Measurements from ENCODE around the gene ZNF26. TPM values are rescaled to one million over a fixed set of nuclear protein-coding genes. Genes with fewer than 3 reads are reported as not detected.
"Not testable (repeated sequence)": the region's sequence is repeated elsewhere in the genome, so short reads cannot be mapped to it uniquely, and the experiment has no call there.

The ZNF26 gene
- total RNA-seq, 1 experiment from 2014 or later: 22.1 TPM

DNA sequence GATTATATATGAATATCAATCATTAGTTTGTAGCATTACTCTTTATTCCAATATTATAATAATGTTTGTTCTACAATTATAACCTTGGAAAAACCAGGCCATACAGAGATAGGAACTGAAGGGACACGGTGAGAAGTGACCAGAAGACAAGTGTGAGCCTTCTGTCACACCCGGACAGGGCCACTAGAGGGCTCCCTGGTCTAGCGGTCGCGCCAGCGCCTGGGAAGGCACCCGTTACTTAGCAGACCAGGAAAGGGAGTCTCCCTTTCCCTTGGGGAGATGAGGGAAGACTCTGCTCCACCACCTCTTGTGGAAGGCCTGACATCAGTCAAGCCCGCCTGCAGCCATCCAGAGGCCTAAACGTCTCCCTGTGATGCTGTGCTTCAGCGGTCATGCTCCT, 22.2 kb upstream of the ZNF26 start:
- BruUV-seq (replicated peaks); intact Hi-C loops (cut with micrococcal nuclease; ENCODE audit: unreplicated experiment); H3K36me3 ChIP-seq (ENCODE audit: control insufficient read depth, insufficient read depth, low read length); POLR2A ChIA-PET; H3K27ac ChIP-seq (ENCODE audit: low read length); H3K4me1 ChIP-seq (ENCODE audit: control insufficient read depth, insufficient read depth, low read length); in situ Hi-C loops (cut with HindIII; ENCODE audit: low pct_unique_long_range_greater_than_20kb, low sequenced_read_pairs); H3K27me3 ChIP-seq (ENCODE audit: control insufficient read depth, insufficient read depth, low read length); ATAC-seq; H3K4me3 ChIP-seq (ENCODE audit: low read depth in 2 of 2, low read length in 2 of 2); CTCF ChIA-PET; DNase-seq (ENCODE audit: low read depth, low spot score): not testable (repeated sequence)
- H3K9me3 ChIP-seq (ENCODE audit: control insufficient read depth, insufficient read depth, low read depth, low read length): peaks cover 13% of the 10 kb centered on the region

GRCh38 chr12:132965796-132966195, 20.4 kb upstream of the ZNF26 start:
- no peaks in the 10 kb centered on the region for H3K27me3 ChIP-seq (ENCODE audit: control insufficient read depth, insufficient read depth, low read length)
- intact Hi-C loops (cut with micrococcal nuclease; ENCODE audit: unreplicated experiment) (no loop called here), in situ Hi-C loops (cut with HindIII; ENCODE audit: low pct_unique_long_range_greater_than_20kb, low sequenced_read_pairs) (no loop called here)
- ATAC-seq (no peak), DNase-seq (ENCODE audit: low read depth, low spot score) (no peak)
- H3K4me1 ChIP-seq (ENCODE audit: control insufficient read depth, insufficient read depth, low read length): no peaks in the 10 kb centered on the region
- ChIA-PET CTCF (no interaction called here), POLR2A (no interaction called here)
- H3K27ac ChIP-seq (ENCODE audit: low read length): no peak overlapping the region
- TF ChIP-seq SIN3A (IDR thresholded peaks at IDR 0.05; ENCODE audit: borderline replicate concordance, insufficient read depth, low read depth, low read length): no peak
- TF ChIP-seq, protein P1, sequence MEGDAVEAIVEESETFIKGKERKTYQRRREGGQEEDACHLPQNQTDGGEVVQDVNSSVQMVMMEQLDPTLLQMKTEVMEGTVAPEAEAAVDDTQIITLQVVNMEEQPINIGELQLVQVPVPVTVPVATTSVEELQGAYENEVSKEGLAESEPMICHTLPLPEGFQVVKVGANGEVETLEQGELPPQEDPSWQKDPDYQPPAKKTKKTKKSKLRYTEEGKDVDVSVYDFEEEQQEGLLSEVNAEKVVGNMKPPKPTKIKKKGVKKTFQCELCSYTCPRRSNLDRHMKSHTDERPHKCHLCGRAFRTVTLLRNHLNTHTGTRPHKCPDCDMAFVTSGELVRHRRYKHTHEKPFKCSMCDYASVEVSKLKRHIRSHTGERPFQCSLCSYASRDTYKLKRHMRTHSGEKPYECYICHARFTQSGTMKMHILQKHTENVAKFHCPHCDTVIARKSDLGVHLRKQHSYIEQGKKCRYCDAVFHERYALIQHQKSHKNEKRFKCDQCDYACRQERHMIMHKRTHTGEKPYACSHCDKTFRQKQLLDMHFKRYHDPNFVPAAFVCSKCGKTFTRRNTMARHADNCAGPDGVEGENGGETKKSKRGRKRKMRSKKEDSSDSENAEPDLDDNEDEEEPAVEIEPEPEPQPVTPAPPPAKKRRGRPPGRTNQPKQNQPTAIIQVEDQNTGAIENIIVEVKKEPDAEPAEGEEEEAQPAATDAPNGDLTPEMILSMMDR (IDR thresholded peaks at IDR 0.05): no peak
- TF ChIP-seq, protein P2, sequence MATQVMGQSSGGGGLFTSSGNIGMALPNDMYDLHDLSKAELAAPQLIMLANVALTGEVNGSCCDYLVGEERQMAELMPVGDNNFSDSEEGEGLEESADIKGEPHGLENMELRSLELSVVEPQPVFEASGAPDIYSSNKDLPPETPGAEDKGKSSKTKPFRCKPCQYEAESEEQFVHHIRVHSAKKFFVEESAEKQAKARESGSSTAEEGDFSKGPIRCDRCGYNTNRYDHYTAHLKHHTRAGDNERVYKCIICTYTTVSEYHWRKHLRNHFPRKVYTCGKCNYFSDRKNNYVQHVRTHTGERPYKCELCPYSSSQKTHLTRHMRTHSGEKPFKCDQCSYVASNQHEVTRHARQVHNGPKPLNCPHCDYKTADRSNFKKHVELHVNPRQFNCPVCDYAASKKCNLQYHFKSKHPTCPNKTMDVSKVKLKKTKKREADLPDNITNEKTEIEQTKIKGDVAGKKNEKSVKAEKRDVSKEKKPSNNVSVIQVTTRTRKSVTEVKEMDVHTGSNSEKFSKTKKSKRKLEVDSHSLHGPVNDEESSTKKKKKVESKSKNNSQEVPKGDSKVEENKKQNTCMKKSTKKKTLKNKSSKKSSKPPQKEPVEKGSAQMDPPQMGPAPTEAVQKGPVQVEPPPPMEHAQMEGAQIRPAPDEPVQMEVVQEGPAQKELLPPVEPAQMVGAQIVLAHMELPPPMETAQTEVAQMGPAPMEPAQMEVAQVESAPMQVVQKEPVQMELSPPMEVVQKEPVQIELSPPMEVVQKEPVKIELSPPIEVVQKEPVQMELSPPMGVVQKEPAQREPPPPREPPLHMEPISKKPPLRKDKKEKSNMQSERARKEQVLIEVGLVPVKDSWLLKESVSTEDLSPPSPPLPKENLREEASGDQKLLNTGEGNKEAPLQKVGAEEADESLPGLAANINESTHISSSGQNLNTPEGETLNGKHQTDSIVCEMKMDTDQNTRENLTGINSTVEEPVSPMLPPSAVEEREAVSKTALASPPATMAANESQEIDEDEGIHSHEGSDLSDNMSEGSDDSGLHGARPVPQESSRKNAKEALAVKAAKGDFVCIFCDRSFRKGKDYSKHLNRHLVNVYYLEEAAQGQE (IDR thresholded peaks at IDR 0.05; ENCODE audit: insufficient read depth in 1 of 2, low read depth in 2 of 2, low read length in 1 of 2): no peak
- no peak for TF ChIP-seq TCF7L2 (IDR thresholded peaks at IDR 0.05; ENCODE audit: low read depth, low read length)
- TF ChIP-seq POLR2AphosphoS5 (IDR thresholded peaks at IDR 0.05; ENCODE audit: low read depth, low read length): no peak
- H3K4me3 ChIP-seq (ENCODE audit: low read depth in 2 of 2, low read length in 2 of 2): no peak overlapping the region
- no TSS peak for BruUV-seq (replicated peaks)
- no peaks in the 10 kb centered on the region for H3K36me3 ChIP-seq (ENCODE audit: control insufficient read depth, insufficient read depth, low read length)
- H3K9me3 ChIP-seq (ENCODE audit: control insufficient read depth, insufficient read depth, low read depth, low read length): peaks cover 13% of the 10 kb centered on the region

GRCh38 chr12:132966676-132967415, 19.3 kb upstream of the ZNF26 start:
- no peak overlapping the region for H3K4me3 ChIP-seq (ENCODE audit: low read depth in 2 of 2, low read length in 2 of 2)
- H3K27me3 ChIP-seq (ENCODE audit: control insufficient read depth, insufficient read depth, low read length): no peaks in the 10 kb centered on the region
- intact Hi-C loops (cut with micrococcal nuclease; ENCODE audit: unreplicated experiment) (no loop called here), in situ Hi-C loops (cut with HindIII; ENCODE audit: low pct_unique_long_range_greater_than_20kb, low sequenced_read_pairs) (no loop called here)
- TF ChIP-seq, protein P1 (IDR thresholded peaks at IDR 0.05): no peak
- TF ChIP-seq, protein P2 (IDR thresholded peaks at IDR 0.05; ENCODE audit: insufficient read depth in 1 of 2, low read depth in 2 of 2, low read length in 1 of 2): no peak
- no peak for TF ChIP-seq POLR2AphosphoS5 (IDR thresholded peaks at IDR 0.05; ENCODE audit: low read depth, low read length)
- no peak for TF ChIP-seq TCF7L2 (IDR thresholded peaks at IDR 0.05; ENCODE audit: low read depth, low read length)
- TF ChIP-seq SIN3A (IDR thresholded peaks at IDR 0.05; ENCODE audit: borderline replicate concordance, insufficient read depth, low read depth, low read length): no peak
- ChIA-PET POLR2A (no interaction called here), CTCF (no interaction called here)
- H3K4me1 ChIP-seq (ENCODE audit: control insufficient read depth, insufficient read depth, low read length): no peaks in the 10 kb centered on the region
- no peak for DNase-seq (ENCODE audit: low read depth, low spot score)
- ATAC-seq: no peak
- no peak overlapping the region for H3K27ac ChIP-seq (ENCODE audit: low read length)
- H3K9me3 ChIP-seq (ENCODE audit: control insufficient read depth, insufficient read depth, low read depth, low read length): peaks cover 13% of the 10 kb centered on the region
- H3K36me3 ChIP-seq (ENCODE audit: control insufficient read depth, insufficient read depth, low read length): no peaks in the 10 kb centered on the region
- no TSS peak for BruUV-seq (replicated peaks)
